A549 (cell line): ENCODE measurements around the gene TXNRD1. TPM values are rescaled to one million over a fixed set of nuclear protein-coding genes. Genes with fewer than 3 reads are reported as not detected.
A peak's percentile ranks its signal among the peaks of the same experiment; 100 is the strongest.

Source experiments
- ATAC-seq, 2 experiments: fragments of 200-7000 bp in 1 of 2; fragments of >200 bp in 1 of 2; cut with Nextera tagmentation in 1 of 2; cut with Tn5 transposase in 1 of 2; 3 replicates each; pipeline versions ENCODE4 v1.8.0 to v1.9.1; 2018 to 2020; ENCODE audit warnings: mild to moderate bottlenecking in 1 of 2, moderate library complexity in 1 of 2
- CTCF ChIA-PET: fragments of 300-600 bp; sonication (Branson Sonifier 250); formaldehyde crosslinking; extraction: SDS; loops from one replicate; lab custom pipeline; 2021; ENCODE audit warnings: antibody characterized with exemption, inconsistent platforms; lab: Yijun Ruan, JAX
- POLR2A ChIA-PET: fragments of 350-600 bp; formaldehyde crosslinking; extraction: SDS; loops from one replicate; lab custom pipeline; 2021; ENCODE audit warnings: antibody characterized with exemption, inconsistent platforms; lab: Yijun Ruan, JAX
- DNase-seq, 2 experiments: peaks; one replicate each; pipeline versions ENCODE4 v3.0.0 to v3.0.0-alpha.2; 2011 to 2016; ENCODE audit warnings: low read depth in 1 of 2, low spot score in 1 of 2
- FAIRE-seq: peaks from 2 replicates; lab custom pipeline; 2011; peaks lifted over from hg19 to GRCh38; lab: Jason Lieb, UNC
- H3K27ac ChIP-seq, 2 experiments: fragments of >200 bp; sonication (Bioruptor Twin); formaldehyde crosslinking; 3 replicates each; pipeline ENCODE4 v1.5.1; 2016 to 2017
- H3K4me1 ChIP-seq: fragments of >200 bp; sonication (Bioruptor Twin); formaldehyde crosslinking; 3 replicates; pipeline ENCODE4 v1.6.1; 2016
- H3K4me2 ChIP-seq: fragments of >200 bp; sonication (Bioruptor Twin); formaldehyde crosslinking; 3 replicates; pipeline ENCODE4 v1.6.1; 2016
- H3K4me3 ChIP-seq: fragments of >200 bp; sonication (Bioruptor Twin); formaldehyde crosslinking; 3 replicates; pipeline ENCODE4 v1.5.1; 2016
- H3K9me3 ChIP-seq: fragments of >200 bp; sonication (Bioruptor Twin); formaldehyde crosslinking; 3 replicates; pipeline ENCODE4 v1.6.1; 2016
- BHLHE40 ChIP-seq: IDR thresholded peaks from 2 replicates; pipeline ENCODE4 v1.6.1; 2012; ENCODE audit warnings: low read depth, low read length, inconsistent platforms
- CBX8 ChIP-seq: fragments of 200-600 bp; sonication (generic); IDR thresholded peaks from 2 replicates; pipeline ENCODE4 v1.6.1; 2016
- CEBPB ChIP-seq, 2 experiments: fragments of >200 bp in 1 of 2; sonication (Bioruptor Twin) in 1 of 2; formaldehyde crosslinking in 1 of 2; IDR thresholded peaks; 2 replicates each; pipeline ENCODE4 v1.6.1; 2012 to 2016
- CHD4 ChIP-seq: fragments of 200-600 bp; sonication (generic); IDR thresholded peaks from 2 replicates; pipeline ENCODE4 v1.6.1; 2016; ENCODE audit warnings: antibody characterized with exemption, mild to moderate bottlenecking, borderline replicate concordance
- EHF ChIP-seq: fragments of 250-450 bp; sonication (Bioruptor Pico); IDR thresholded peaks from 2 replicates; pipeline ENCODE4 v1.5.0; 2020; ENCODE audit warnings: mild to moderate bottlenecking
- EHMT2 ChIP-seq: fragments of 200-600 bp; sonication (generic); IDR thresholded peaks from 2 replicates; pipeline ENCODE4 v1.6.1; 2016; ENCODE audit warnings: antibody characterized with exemption, low read depth, mild to moderate bottlenecking, moderate library complexity
- FOSB ChIP-seq: fragments of 250-450 bp; sonication (Bioruptor Pico); IDR thresholded peaks from 2 replicates; pipeline ENCODE4 v1.5.0; 2020; ENCODE audit warnings: mild to moderate bottlenecking, moderate library complexity
- FOSL2 ChIP-seq, 2 experiments: fragments of 450-650 bp in 1 of 2; fragments of >200 bp in 1 of 2; sonication (Bioruptor Twin) in 1 of 2; formaldehyde crosslinking; IDR thresholded peaks; 2 replicates each; pipeline versions ENCODE4 v1.5.0 to v1.6.1; 2016 to 2020; ENCODE audit warnings: mild to moderate bottlenecking in 1 of 2, moderate library complexity in 1 of 2
- FOXS1 ChIP-seq: fragments of 250-450 bp; sonication (Bioruptor Pico); IDR thresholded peaks from 2 replicates; pipeline ENCODE4 v1.5.0; 2020; ENCODE audit warnings: mild to moderate bottlenecking, moderate library complexity
- GATA3 ChIP-seq: IDR thresholded peaks from 2 replicates; pipeline ENCODE4 v1.6.1; 2012; ENCODE audit warnings: borderline replicate concordance
- HDAC2 ChIP-seq: fragments of 200-600 bp; sonication (generic); IDR thresholded peaks from 2 replicates; pipeline ENCODE4 v1.6.1; 2016
- HEYL ChIP-seq: fragments of 250-450 bp; sonication (Bioruptor Pico); IDR thresholded peaks from 2 replicates; pipeline ENCODE4 v1.8.0; 2021; ENCODE audit warnings: mild to moderate bottlenecking, moderate library complexity
- HMGXB4 ChIP-seq: fragments of 250-450 bp; sonication (Bioruptor Pico); IDR thresholded peaks from 2 replicates; pipeline ENCODE4 v1.5.0; 2021; ENCODE audit warnings: mild to moderate bottlenecking, moderate library complexity, borderline replicate concordance
- HOXA7 ChIP-seq: fragments of 250-450 bp; sonication (Bioruptor Pico); IDR thresholded peaks from 2 replicates; pipeline ENCODE4 v1.5.0; 2020; ENCODE audit warnings: mild to moderate bottlenecking, moderate library complexity
- HOXB5 ChIP-seq: fragments of 250-450 bp; sonication (Bioruptor Pico); IDR thresholded peaks from 2 replicates; pipeline ENCODE4 v1.5.0; 2020; ENCODE audit warnings: mild to moderate bottlenecking, moderate library complexity
- JUN ChIP-seq, 2 experiments: fragments of >200 bp; sonication (Bioruptor Twin); formaldehyde crosslinking; IDR thresholded peaks; 2 replicates in 1 of 2; 3 replicates in 1 of 2; pipeline ENCODE4 v1.6.1; 2016 to 2017
- KDM5A ChIP-seq: fragments of 200-600 bp; sonication (generic); IDR thresholded peaks from 2 replicates; pipeline ENCODE4 v1.6.1; 2016; ENCODE audit warnings: antibody characterized with exemption, mild to moderate bottlenecking
- MAX ChIP-seq: IDR thresholded peaks from 2 replicates; pipeline ENCODE4 v1.6.1; 2012
- NR3C1 ChIP-seq: fragments of >200 bp; sonication (Bioruptor Twin); formaldehyde crosslinking; IDR thresholded peaks from 3 replicates; pipeline ENCODE4 v1.6.1; 2017
- PBX3 ChIP-seq: IDR thresholded peaks from 2 replicates; pipeline ENCODE4 v1.6.1; 2012
- POLR2AphosphoS2 ChIP-seq: conservative IDR thresholded peaks from 2 replicates; pipeline ENCODE4 v1.6.1; 2012; ENCODE audit warnings: low read length, improper control_type of control experiment, inconsistent platforms
- RARB ChIP-seq: fragments of 250-450 bp; sonication (Bioruptor Pico); IDR thresholded peaks from 2 replicates; pipeline ENCODE4 v1.8.0; 2021; ENCODE audit warnings: mild to moderate bottlenecking, moderate library complexity
- RCOR1 ChIP-seq: fragments of 150-350 bp; IDR thresholded peaks from 2 replicates; pipeline ENCODE4 v1.6.1; 2014; ENCODE audit warnings: antibody characterized with exemption, low read length, low read depth
- SMC3 ChIP-seq: fragments of >200 bp; sonication (Bioruptor Twin); formaldehyde crosslinking; IDR thresholded peaks from 3 replicates; pipeline ENCODE4 v1.6.1; 2018; ENCODE audit warnings: inconsistent platforms
- TFCP2L1 ChIP-seq: fragments of 250-450 bp; sonication (Bioruptor Pico); IDR thresholded peaks from 2 replicates; pipeline ENCODE4 v1.5.0; 2021; ENCODE audit warnings: mild to moderate bottlenecking
- WGBS: methylation state at CpG from one replicate; pipeline ENCODE4 v1.1.6; 2017; ENCODE audit errors: missing lambda C conversion rate; 5-methylcytosine and 5-hydroxymethylcytosine counted together
- polyA plus RNA-seq, 4 experiments: library from polyadenylated mRNA; depleted of rRNA in 3 of 4; stranded (reverse); fragments of >200 nt; fragmentation: RNase III in 1 of 4; extraction: RNeasy Plus Mini Kit Qiagen cat#74134 plus additional on column Dnase treatment in 1 of 4; gene quantifications; 2 replicates in 3 of 4; 3 replicates in 1 of 4; pipeline ENCODE4 v1.2.3, GENCODE V29; 2011 to 2017
- TF ChIP-seq, protein P1 (sequence below): fragments of 250-450 bp; sonication (Bioruptor Pico); IDR thresholded peaks from 2 replicates; pipeline ENCODE4 v1.5.0; 2020; ENCODE audit warnings: low read depth, mild to moderate bottlenecking, moderate library complexity
- TF ChIP-seq, protein P2 (sequence below): IDR thresholded peaks from 2 replicates; pipeline ENCODE4 v1.6.1; 2012; ENCODE audit warnings: low read depth, borderline replicate concordance

The TXNRD1 gene
- polyA plus RNA-seq, 2 of the 4 experiments (the other 2 are of a cell fraction) = 899 to 1,230 TPM

GRCh38 chr12:104305349-104305748 is 89.8 kb downstream of the TXNRD1 start (continued):
- TF ChIP-seq NR3C1 = no peak
- peak; percentile 64; the same call in 1 of the 2 replicates for TF ChIP-seq RARB (CRISPR knock-in tag)
- no peak for TF ChIP-seq EHF
- TF ChIP-seq HEYL (CRISPR knock-in tag) = no peak
- TF ChIP-seq EHMT2 = no peak
- no peak for TF ChIP-seq CBX8
- no peak for TF ChIP-seq KDM5A
- TF ChIP-seq, all 56 proteins: peak for 6

- WGBS = 32% methylated on average over 2 of the region's 2 CpGs
- DNase-seq (no peak), FAIRE-seq (no peak), ATAC-seq (no peak)
- ChIA-PET CTCF (interaction anchor here (0.6 to 1.8 kb wide), 3 partner anchors 91 to 137 kb away, joined by 3 to 4 read pairs (median 3); partner anchors contain the start of gene TXNRD1), POLR2A (interaction anchor here (1.5 kb wide), 1 partner anchor 20 kb away, joined by 3 read pairs; no protein-coding TSS in a partner anchor)
- TF ChIP-seq EHMT2 (no peak), FOSL2 (IDR thresholded peaks at IDR 0.05) (no peak), FOSL2 (CRISPR knock-in tag; IDR thresholded peaks at IDR 0.05) (no peak), FOXS1 (CRISPR knock-in tag) (no peak), POLR2AphosphoS2 (peak; percentile 94; the same call in 1 of the 2 replicates), RARB (CRISPR knock-in tag) (peak; percentile 52), CHD4 (no peak), HOXB5 (peak; percentile 72; the same call in 1 of the 2 replicates), MAX (no peak), FOSB (CRISPR knock-in tag) (peak; percentile 95; the same call in 1 of the 2 replicates), TFCP2L1 (CRISPR knock-in tag) (peak; percentile 80), HOXA7 (CRISPR knock-in tag) (peak; percentile 90), PBX3 (no peak)
- TF ChIP-seq, protein P1, sequence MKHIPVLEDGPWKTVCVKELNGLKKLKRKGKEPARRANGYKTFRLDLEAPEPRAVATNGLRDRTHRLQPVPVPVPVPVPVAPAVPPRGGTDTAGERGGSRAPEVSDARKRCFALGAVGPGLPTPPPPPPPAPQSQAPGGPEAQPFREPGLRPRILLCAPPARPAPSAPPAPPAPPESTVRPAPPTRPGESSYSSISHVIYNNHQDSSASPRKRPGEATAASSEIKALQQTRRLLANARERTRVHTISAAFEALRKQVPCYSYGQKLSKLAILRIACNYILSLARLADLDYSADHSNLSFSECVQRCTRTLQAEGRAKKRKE (CRISPR knock-in tag) = peak; percentile 67; the same call in 1 of the 2 replicates
- Histone ChIP-seq H3K4me2 (peak overlapping the region; percentile 97), H3K4me1 (peaks cover 84% of the 10 kb centered on the region), H3K27ac (peak overlapping the region; percentile 73 to 81; a peak in 5 of 6 replicates), H3K9me3 (no peaks in the 10 kb centered on the region), H3K4me3 (peak overlapping the region; percentile 68)
Measured at GRCh38 chr12:104306376-104306775, 90.8 kb downstream of the TXNRD1 start.

GRCh38 chr12:104306943-104307654 is 91.5 kb downstream of the TXNRD1 start:
- Histone ChIP-seq H3K4me1 (peaks cover 86% of the 10 kb centered on the region), H3K4me3 (peak overlapping the region; percentile 68), H3K9me3 (no peaks in the 10 kb centered on the region), H3K27ac (peak overlapping the region; percentile 73 to 81; a peak in 5 of 6 replicates), H3K4me2 (peak overlapping the region; percentile 97)
- FAIRE-seq (peak; percentile 61), ATAC-seq (no peak), DNase-seq (peak in 1 of 2 experiments; percentile 62)
- CTCF ChIA-PET = interaction anchor here (0.5 to 1.8 kb wide), 3 partner anchors 87 to 130 kb away, joined by 3 to 4 read pairs (median 4); partner anchors contain the start of gene TXNRD1
- POLR2A ChIA-PET = interaction anchor here (0.6 to 1.5 kb wide), 2 partner anchors 10 to 85 kb away, joined by 4 to 6 read pairs; no protein-coding TSS in a partner anchor
- 5% methylated on average over 6 of the region's 6 CpGs for WGBS
- TF ChIP-seq JUN (IDR thresholded peaks at IDR 0.05) (peak in 1 of 2 experiments; percentile 59; a peak in 3 of 5 replicates), HDAC2 (no peak), POLR2AphosphoS2 (peak; percentile 97), RCOR1 (no peak), GATA3 (peak; percentile 18; the same call in 1 of the 2 replicates), CEBPB (IDR thresholded peaks at IDR 0.05) (peak; percentile 57 to 66; a peak in 2 of 4 replicates), SMC3 (no peak), RARB (CRISPR knock-in tag) (peak; percentile 34), HMGXB4 (peak; percentile 18; the same call in 1 of the 2 replicates), HEYL (CRISPR knock-in tag) (no peak), BHLHE40 (0 out of 2 replicates have a peak, but pooled peaks have one; percentile 16)
- TF ChIP-seq, protein P2, sequence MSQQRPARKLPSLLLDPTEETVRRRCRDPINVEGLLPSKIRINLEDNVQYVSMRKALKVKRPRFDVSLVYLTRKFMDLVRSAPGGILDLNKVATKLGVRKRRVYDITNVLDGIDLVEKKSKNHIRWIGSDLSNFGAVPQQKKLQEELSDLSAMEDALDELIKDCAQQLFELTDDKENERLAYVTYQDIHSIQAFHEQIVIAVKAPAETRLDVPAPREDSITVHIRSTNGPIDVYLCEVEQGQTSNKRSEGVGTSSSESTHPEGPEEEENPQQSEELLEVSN = no peak
